ENCODE data around the gene TMEM219. TPM values are rescaled to one million over a fixed set of nuclear protein-coding genes. Genes with fewer than 3 reads are reported as not detected.
A peak's percentile ranks its signal among the peaks of the same experiment; 100 is the strongest.

TMEM219 gene
- total and polyA plus RNA-seq, 9 of the 15 experiments (the other 6 are each of a cell fraction or from before 2014, with no cell fraction given) = 35.3 to 62.8 (median 55.5) TPM

DNA sequence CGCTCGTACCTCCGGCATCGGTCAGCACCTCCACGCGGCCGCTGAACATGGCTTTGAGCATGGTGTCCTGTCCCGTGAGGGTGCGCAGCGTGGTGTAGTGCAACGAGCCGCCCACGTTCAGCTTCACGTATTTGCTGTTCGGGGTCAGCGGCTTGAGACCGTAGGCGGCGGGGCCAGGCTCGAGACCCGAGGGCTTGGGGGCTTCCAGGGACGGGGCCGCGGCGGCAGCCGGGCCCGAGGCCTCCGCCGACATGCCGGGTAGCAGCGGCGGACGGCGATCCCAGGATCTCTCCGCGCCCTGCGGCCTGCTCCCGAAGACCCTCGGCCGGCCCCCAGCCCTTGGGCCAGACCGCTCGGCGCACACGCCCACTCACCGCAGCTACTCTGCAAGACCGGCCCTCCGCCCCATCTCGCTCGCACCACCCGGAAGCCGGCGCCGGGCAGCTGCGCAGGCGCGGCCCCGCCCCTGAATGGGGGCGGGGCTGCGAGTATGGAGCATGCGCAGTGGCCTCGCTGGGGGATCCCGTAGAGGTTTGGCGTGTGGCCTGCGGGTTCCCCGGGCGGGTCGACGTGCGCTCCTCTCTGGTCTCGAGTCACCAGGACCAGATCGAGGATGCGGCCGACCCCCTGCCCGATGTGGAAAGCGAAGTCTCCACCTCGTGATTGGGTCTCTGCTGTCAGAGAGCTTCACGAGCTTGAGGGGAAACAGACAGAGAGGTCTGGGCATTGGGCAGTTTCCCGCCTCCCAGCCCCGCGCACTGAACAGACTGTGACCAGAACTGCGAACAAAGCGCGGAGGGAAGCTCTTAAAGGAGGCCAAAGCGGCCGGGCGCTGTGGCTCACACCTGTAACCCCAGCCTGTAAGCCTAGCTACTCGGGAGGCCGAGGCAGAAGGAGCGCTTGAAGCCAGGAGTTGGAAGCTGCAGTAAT is 35.8 kb upstream of the TMEM219 start, which contains the start of gene KCTD13 (continued):
- TF ChIP-seq, protein P1, sequence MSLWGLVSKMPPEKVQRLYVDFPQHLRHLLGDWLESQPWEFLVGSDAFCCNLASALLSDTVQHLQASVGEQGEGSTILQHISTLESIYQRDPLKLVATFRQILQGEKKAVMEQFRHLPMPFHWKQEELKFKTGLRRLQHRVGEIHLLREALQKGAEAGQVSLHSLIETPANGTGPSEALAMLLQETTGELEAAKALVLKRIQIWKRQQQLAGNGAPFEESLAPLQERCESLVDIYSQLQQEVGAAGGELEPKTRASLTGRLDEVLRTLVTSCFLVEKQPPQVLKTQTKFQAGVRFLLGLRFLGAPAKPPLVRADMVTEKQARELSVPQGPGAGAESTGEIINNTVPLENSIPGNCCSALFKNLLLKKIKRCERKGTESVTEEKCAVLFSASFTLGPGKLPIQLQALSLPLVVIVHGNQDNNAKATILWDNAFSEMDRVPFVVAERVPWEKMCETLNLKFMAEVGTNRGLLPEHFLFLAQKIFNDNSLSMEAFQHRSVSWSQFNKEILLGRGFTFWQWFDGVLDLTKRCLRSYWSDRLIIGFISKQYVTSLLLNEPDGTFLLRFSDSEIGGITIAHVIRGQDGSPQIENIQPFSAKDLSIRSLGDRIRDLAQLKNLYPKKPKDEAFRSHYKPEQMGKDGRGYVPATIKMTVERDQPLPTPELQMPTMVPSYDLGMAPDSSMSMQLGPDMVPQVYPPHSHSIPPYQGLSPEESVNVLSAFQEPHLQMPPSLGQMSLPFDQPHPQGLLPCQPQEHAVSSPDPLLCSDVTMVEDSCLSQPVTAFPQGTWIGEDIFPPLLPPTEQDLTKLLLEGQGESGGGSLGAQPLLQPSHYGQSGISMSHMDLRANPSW (CRISPR knock-in tag; IDR thresholded peaks at IDR 0.05) = no peak
- TF ChIP-seq ZKSCAN8 (CRISPR knock-in tag; IDR thresholded peaks at IDR 0.05) = no peak
- no peak for TF ChIP-seq NR2F6 (CRISPR knock-in tag; IDR thresholded peaks at IDR 0.05)
- no peak for TF ChIP-seq ZNF232 (CRISPR knock-in tag; IDR thresholded peaks at IDR 0.05)
- TF ChIP-seq, protein P2, sequence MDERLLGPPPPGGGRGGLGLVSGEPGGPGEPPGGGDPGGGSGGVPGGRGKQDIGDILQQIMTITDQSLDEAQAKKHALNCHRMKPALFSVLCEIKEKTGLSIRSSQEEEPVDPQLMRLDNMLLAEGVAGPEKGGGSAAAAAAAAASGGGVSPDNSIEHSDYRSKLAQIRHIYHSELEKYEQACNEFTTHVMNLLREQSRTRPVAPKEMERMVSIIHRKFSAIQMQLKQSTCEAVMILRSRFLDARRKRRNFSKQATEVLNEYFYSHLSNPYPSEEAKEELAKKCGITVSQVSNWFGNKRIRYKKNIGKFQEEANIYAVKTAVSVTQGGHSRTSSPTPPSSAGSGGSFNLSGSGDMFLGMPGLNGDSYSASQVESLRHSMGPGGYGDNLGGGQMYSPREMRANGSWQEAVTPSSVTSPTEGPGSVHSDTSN (CRISPR knock-in tag; IDR thresholded peaks at IDR 0.05; ENCODE audit: low read depth) = no peak
- TF ChIP-seq, protein P2 (tag; conservative IDR thresholded peaks at IDR 0.05; ENCODE audit: low read depth) = no peak
- TF ChIP-seq SIRT6 (IDR thresholded peaks at IDR 0.05; ENCODE audit: low read depth, low read length) = no peak
- no peak for TF ChIP-seq CREBBP (IDR thresholded peaks at IDR 0.05; ENCODE audit: low read depth, low read length)
- TF ChIP-seq HMGN3 (IDR thresholded peaks at IDR 0.05; ENCODE audit: borderline replicate concordance, extremely low read depth, insufficient read length, low read depth, low read length) = no peak
- TF ChIP-seq BCLAF1 (IDR thresholded peaks at IDR 0.05; ENCODE audit: borderline replicate concordance in 1 of 2, control insufficient read depth in 1 of 2, low read depth in 2 of 2, low read length in 1 of 2) = no peak
- peak; percentile 84 to 92 for TF ChIP-seq E2F6 (IDR thresholded peaks at IDR 0.05; ENCODE audit: borderline replicate concordance in 1 of 2, extremely low read depth in 1 of 2, insufficient read depth in 1 of 2, insufficient read length in 1 of 2, low read depth in 1 of 2, low read length in 1 of 2, poor library complexity in 1 of 2, severe bottlenecking in 1 of 2)
- no peak for TF ChIP-seq HNRNPH1 (optimal IDR thresholded peaks at IDR 0.05; ENCODE audit: low read depth, low read length)
- 0 out of 2 replicates have a peak, but pooled peaks have one; percentile 58 for TF ChIP-seq ERF (CRISPR knock-in tag; IDR thresholded peaks at IDR 0.05)
- peak; percentile 63 for TF ChIP-seq POU5F1 (IDR thresholded peaks at IDR 0.05; ENCODE audit: borderline replicate concordance, low read depth, low read length, partially characterized antibody)
